22Rv1 (cell line): Measurements from ENCODE around the gene KMT2A.

Source experiments
- H3K27ac ChIP-seq: fragments of 450-650 bp; 2 replicates; pipeline ENCODE4 v1.5.1; 2017
- ZFX ChIP-seq: fragments of 450-650 bp; IDR thresholded peaks from 2 replicates; pipeline ENCODE4 v1.6.1; 2017; ENCODE audit warnings: antibody characterized with exemption, borderline replicate concordance
- TF ChIP-seq, protein P1 (sequence below): fragments of 450-650 bp; IDR thresholded peaks from 2 replicates; pipeline ENCODE4 v1.5.1; 2017; ENCODE audit warnings: mild to moderate bottlenecking

KMT2A gene

DNA sequence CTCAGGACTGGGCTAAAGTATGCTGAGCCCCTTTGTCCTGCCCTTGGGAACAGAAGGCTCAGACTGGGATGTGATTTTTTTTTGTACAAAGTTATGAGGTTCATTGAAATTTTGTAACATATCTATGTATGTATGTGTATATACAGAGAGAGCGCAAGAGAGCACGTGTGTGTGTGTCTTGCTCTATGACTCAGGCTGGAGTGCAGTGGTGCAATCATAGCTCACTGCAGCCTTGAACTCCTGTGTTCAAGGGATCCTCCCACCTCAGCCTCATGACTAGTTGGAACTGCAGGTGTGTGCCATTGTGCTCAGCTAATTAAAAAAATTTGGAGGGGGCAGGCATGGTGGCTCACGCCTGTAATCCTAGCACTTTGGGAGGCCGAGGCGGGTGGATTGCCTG, 100.4 kb downstream of the KMT2A start:
- TF ChIP-seq, protein P1, sequence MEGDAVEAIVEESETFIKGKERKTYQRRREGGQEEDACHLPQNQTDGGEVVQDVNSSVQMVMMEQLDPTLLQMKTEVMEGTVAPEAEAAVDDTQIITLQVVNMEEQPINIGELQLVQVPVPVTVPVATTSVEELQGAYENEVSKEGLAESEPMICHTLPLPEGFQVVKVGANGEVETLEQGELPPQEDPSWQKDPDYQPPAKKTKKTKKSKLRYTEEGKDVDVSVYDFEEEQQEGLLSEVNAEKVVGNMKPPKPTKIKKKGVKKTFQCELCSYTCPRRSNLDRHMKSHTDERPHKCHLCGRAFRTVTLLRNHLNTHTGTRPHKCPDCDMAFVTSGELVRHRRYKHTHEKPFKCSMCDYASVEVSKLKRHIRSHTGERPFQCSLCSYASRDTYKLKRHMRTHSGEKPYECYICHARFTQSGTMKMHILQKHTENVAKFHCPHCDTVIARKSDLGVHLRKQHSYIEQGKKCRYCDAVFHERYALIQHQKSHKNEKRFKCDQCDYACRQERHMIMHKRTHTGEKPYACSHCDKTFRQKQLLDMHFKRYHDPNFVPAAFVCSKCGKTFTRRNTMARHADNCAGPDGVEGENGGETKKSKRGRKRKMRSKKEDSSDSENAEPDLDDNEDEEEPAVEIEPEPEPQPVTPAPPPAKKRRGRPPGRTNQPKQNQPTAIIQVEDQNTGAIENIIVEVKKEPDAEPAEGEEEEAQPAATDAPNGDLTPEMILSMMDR: no peak
- no peak for TF ChIP-seq ZFX
- H3K27ac ChIP-seq: no peak overlapping the region

DNA sequence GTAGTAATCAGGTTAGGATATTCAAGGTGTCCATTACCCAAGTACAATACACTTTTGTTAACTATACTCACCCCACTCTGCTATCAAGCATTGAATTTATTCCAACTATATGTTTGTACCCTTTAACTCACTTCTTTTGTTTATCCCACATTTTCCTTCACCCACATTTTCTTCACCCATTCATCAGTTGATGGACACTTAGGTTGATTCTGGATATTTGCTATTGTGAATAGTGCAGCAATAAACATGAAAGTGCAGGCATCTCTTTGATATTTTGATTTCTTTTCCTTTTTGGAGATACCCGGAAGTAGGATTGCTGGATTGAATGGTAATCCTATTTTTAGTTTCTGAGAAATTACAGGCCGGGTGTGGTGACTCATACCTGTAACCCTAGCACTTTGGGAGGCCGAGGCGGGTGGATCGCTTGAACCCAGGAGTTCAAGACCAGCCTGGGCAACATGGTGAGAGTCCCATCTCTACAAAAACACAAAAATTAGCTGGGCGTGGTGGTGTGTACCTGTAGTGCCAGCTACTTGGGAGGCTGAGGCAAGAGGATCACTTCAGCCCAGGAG, 101.2 kb downstream of the KMT2A start:
- TF ChIP-seq, protein P1: no peak
- TF ChIP-seq ZFX: no peak

DNA sequence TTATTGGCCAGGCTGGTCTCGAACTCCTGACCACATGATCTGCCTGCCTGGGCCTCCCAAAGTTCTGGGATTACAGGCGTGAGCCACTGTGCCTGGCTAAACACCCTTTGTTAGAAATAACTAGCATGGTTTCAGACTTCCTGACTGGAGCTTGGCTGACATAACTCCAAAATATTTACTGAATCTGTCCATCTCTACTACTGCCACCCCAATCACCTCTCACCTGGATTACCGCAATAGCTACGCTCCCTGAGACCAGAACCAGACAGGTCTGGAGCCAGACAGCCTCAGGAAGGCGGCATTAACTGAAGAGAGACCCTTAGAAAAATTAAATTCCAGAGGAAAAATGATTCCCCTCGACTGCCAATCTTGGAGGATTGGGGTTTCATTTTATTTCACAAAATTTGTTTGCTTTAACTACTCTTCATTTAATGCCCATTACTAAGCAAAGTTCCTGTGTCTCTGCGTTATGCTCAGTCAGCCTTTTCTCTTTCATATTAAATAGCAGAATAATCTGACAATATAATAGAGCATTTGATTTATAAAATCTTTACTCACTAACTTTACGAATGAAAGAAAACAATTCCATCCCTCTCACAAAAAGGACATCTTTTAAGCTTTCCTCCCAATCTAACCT, 107.8 kb downstream of the KMT2A start:
- TF ChIP-seq ZFX: no peak
- TF ChIP-seq, protein P1: no peak
- H3K27ac ChIP-seq: no peak overlapping the region

More for the DNA sequence above, 101.2 kb downstream of the KMT2A start:
- H3K27ac ChIP-seq: no peak overlapping the region

DNA sequence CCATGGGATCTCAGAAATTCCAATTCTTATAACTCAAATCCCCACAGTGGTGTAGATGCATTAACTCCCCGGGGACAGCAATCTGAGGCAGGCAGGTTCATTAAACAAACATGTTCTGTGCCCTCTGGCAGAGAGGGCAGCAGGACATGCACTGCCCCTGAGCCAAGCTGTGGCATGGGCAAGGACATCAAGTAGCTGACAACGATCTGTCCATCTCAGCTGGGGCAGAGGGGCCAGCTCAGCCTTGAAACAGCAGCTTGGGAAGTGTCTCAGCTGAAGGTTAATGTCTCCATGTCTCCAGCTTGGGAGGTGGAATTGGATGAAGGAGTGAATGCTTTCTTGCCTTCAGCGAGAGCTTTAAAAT, 108.3 kb downstream of the KMT2A start:
- TF ChIP-seq, protein P1: no peak
- no peak for TF ChIP-seq ZFX
- H3K27ac ChIP-seq: no peak overlapping the region

DNA sequence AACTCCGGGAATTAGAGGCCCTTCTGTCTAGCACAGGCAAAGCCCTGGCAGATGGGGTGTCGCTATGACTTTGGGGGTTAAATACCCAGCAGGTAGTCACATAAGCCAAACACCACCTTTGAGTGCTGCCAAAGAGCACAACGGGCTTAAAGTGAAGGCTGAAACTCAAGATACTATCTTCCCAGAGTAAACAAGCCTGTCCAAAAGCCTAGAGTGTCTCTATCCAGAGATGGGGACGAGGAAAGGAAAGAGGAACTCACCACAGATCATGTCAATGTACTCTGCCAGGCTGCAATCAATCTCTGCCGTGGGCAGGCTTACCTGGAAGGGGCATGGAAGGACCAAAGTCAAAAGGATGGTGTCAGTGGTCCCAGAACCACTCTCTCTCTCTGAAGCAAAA, 109.2 kb downstream of the KMT2A start:
- TF ChIP-seq, protein P1: no peak
- TF ChIP-seq ZFX: no peak
- H3K27ac ChIP-seq: no peak overlapping the region

DNA sequence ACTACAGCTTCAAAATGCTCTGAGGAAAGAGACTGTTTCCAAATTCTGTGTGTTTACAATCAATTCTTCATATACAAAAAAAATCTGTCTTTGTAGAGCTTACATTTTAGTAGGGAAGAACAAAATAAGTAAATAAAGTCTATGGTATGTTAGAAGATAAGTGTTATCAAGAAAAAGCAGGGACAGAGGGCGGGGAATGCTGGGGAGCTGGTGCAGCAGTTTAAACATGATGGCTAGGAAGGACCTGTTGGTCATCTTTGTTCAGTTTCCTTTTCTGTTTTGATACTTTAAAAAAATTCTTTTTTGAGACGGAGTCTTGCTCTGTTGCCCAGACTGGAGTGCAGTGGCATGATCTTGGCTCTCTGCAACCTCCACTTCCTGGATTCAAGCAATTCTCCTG, 110.8 kb downstream of the KMT2A start:
- no peak overlapping the region for H3K27ac ChIP-seq
- no peak for TF ChIP-seq ZFX
- TF ChIP-seq, protein P1: no peak

DNA sequence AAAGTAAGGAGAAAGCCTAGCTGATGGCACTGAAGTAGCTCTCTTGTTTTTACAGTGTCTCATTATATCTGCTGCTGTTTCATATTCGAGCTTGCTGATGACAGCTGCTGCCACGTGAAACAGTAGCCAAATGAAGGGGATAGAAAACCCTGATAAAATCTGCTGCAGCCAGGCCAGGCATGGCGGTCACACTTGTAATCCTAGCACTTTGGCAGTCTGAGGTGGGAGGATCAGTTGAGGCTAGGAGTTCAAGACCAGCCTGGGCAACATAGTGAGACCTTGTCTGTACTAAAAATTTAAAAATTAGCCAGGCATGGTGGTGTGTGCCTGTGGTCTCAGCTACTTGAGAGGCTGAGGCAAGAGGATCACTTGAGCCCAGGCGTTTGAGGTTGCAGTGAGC, 116.0 kb downstream of the KMT2A start:
- H3K27ac ChIP-seq: no peak overlapping the region
- no peak for TF ChIP-seq ZFX
- TF ChIP-seq, protein P1: no peak
